Neural progenitor cell (in vitro differentiated cells): ENCODE data around the gene PAM.

Experiments
- EZH2 ChIP-seq: fragments of 200-600 bp; sonication (generic); IDR thresholded peaks from 2 replicates; pipeline ENCODE4 v1.6.1; 2017; ENCODE audit warnings: antibody characterized with exemption, mild to moderate bottlenecking, moderate library complexity
- EZH2phosphoT487 ChIP-seq: fragments of 200-600 bp; sonication (generic); IDR thresholded peaks from 2 replicates; pipeline ENCODE4 v1.6.1; 2017; ENCODE audit warnings: antibody characterized with exemption
- TF ChIP-seq, protein P1 (sequence below): fragments of 200-600 bp; sonication (generic); IDR thresholded peaks from 2 replicates; pipeline ENCODE4 v1.5.1; 2017; ENCODE audit warnings: antibody characterized with exemption, mild to moderate bottlenecking

DNA sequence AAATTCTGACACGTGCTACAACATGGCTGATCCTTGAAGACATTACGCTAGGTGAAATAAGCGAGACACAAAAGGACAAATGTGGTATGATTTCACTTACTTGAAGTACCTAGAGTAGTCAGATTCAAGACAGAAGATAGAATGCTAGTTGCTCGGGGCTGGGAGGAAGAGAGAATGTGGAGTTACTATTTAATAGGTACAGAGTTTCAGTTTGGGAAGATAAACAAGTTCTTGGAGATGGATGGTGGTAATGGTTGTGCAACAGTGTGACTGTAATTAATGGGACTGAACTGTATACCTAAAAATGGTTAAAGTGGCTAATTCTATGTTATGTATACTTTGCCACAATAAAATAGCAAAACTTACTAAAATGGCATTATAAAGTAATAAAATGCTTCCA lies 34.4 kb downstream of the PAM start:
- TF ChIP-seq, protein P1, sequence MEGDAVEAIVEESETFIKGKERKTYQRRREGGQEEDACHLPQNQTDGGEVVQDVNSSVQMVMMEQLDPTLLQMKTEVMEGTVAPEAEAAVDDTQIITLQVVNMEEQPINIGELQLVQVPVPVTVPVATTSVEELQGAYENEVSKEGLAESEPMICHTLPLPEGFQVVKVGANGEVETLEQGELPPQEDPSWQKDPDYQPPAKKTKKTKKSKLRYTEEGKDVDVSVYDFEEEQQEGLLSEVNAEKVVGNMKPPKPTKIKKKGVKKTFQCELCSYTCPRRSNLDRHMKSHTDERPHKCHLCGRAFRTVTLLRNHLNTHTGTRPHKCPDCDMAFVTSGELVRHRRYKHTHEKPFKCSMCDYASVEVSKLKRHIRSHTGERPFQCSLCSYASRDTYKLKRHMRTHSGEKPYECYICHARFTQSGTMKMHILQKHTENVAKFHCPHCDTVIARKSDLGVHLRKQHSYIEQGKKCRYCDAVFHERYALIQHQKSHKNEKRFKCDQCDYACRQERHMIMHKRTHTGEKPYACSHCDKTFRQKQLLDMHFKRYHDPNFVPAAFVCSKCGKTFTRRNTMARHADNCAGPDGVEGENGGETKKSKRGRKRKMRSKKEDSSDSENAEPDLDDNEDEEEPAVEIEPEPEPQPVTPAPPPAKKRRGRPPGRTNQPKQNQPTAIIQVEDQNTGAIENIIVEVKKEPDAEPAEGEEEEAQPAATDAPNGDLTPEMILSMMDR: no peak
- no peak for TF ChIP-seq EZH2
- TF ChIP-seq EZH2phosphoT487: no peak
